ENCODE measurements around the gene SPATS2. TPM values are rescaled to one million over a fixed set of nuclear protein-coding genes. Genes with fewer than 3 reads are reported as not detected.

SPATS2 gene
- total and polyA plus RNA-seq, 10 of the 15 experiments (the other 5 are each of a cell fraction or from before 2014, with no cell fraction given) = 9.0 to 54.2 (median 27.5) TPM

GRCh38 chr12:49403971-49404450 lies 36.7 kb downstream of the SPATS2 start:
- POLR2A ChIA-PET = interaction anchor here (0.6 kb wide), 1 partner anchor 87 kb away, joined by 4 read pairs; no protein-coding TSS in a partner anchor
- ATAC-seq = no peak
- TF ChIP-seq MTA3 (IDR thresholded peaks at IDR 0.05; ENCODE audit: borderline replicate concordance, low read length) (no peak), NFIC (IDR thresholded peaks at IDR 0.05; ENCODE audit: low read depth, low read length) (no peak), IKZF1 (conservative IDR thresholded peaks at IDR 0.05) (no peak), RELB (IDR thresholded peaks at IDR 0.05; ENCODE audit: low read depth) (no peak), ESRRA (IDR thresholded peaks at IDR 0.05; ENCODE audit: low read length) (no peak), RBBP5 (conservative IDR thresholded peaks at IDR 0.05) (no peak), RAD21 (IDR thresholded peaks at IDR 0.05; ENCODE audit: insufficient read depth, low read depth, low read length) (no peak), MAX (IDR thresholded peaks at IDR 0.05; ENCODE audit: low read depth, low read length) (no peak), CBX3 (IDR thresholded peaks at IDR 0.05; ENCODE audit: borderline replicate concordance, low read depth) (no peak), ZBTB4 (CRISPR knock-in tag; IDR thresholded peaks at IDR 0.05) (no peak), ZZZ3 (IDR thresholded peaks at IDR 0.05; ENCODE audit: control insufficient read depth, insufficient read length, low read depth) (no peak), RAD51 (IDR thresholded peaks at IDR 0.05) (no peak), SRF (IDR thresholded peaks at IDR 0.05; ENCODE audit: low read depth in 2 of 2, low read length in 2 of 2) (no peak), GATAD2B (conservative IDR thresholded peaks at IDR 0.05; ENCODE audit: low read depth) (no peak), TARDBP (IDR thresholded peaks at IDR 0.05; ENCODE audit: borderline replicate concordance) (no peak), EED (IDR thresholded peaks at IDR 0.05; ENCODE audit: low read depth) (no peak), EP300 (IDR thresholded peaks at IDR 0.05; ENCODE audit: borderline replicate concordance in 1 of 2, control insufficient read depth in 1 of 2, low read depth in 2 of 2, low read length in 2 of 2) (no peak)

More at GRCh38 chr12:49403971-49404450, 36.7 kb downstream of the SPATS2 start:
- H3K27me3 ChIP-seq (replicated peaks in 1 of 2; ENCODE audit: control insufficient read depth in 2 of 2, insufficient read depth in 2 of 2, low read length in 1 of 2) = no peaks in the 10 kb centered on the region
- intact Hi-C loops (cut with micrococcal nuclease; ENCODE audit: unreplicated experiment) (no loop called here), in situ Hi-C loops (cut with MboI) (no loop called here)
- BruUV-seq (replicated peaks) = no TSS peak
- no peak overlapping the region for H3K4me3 ChIP-seq
- DNase-seq (ENCODE audit: low read depth, low spot score) (no peak), FAIRE-seq (no peak)
- no peak overlapping the region for H3K4me2 ChIP-seq (ENCODE audit: control insufficient read depth, insufficient read depth)
- CTCF ChIA-PET = interaction anchor here (0.9 to 1.1 kb wide), 3 partner anchors 27 to 62 kb away, joined by 3 to 4 read pairs (median 3); no protein-coding TSS in a partner anchor
- H3K4me1 ChIP-seq (ENCODE audit: control insufficient read depth, insufficient read depth, low read length) = no peaks in the 10 kb centered on the region
- H3K27ac ChIP-seq (ENCODE audit: control insufficient read depth, insufficient read depth) = no peak overlapping the region
- peaks cover 0 to 4% of the 10 kb centered on the region in 2 experiments; a peak in 3 of 4 replicates for H3K36me3 ChIP-seq (ENCODE audit: control insufficient read depth in 2 of 2, insufficient read depth in 2 of 2, low read length in 1 of 2)
- peaks cover 29% of the 10 kb centered on the region for H3K79me2 ChIP-seq (ENCODE audit: control insufficient read depth, insufficient read depth, low read length)
- RAD21 ChIA-PET (ENCODE audit: unreplicated experiment) = interaction anchor here (0.6 to 0.7 kb wide), 2 partner anchors 218 to 1956 kb away, joined by 3 to 4 read pairs; no protein-coding TSS in a partner anchor
- 83% methylated on average over 5 of the region's 5 CpGs for WGBS (ENCODE audit: insufficient coverage, insufficient replicate concordance, low lambda C conversion rate, missing lambda C conversion rate)
- H2AFZ ChIP-seq (ENCODE audit: control insufficient read depth, low read depth, low read length) = no peak overlapping the region
- no peak overlapping the region for H3K9ac ChIP-seq (ENCODE audit: control insufficient read depth, insufficient read depth, low read length)
- no peaks in the 10 kb centered on the region for H3K9me3 ChIP-seq (replicated peaks; ENCODE audit: control insufficient read depth, insufficient read depth, low read length)
- SMC1A ChIA-PET (ENCODE audit: uncharacterized antibody, unreplicated experiment) = interaction anchor here (1.0 kb wide), 2 partner anchors 38 to 67 kb away, joined by 4 to 6 read pairs; no protein-coding TSS in a partner anchor
- H4K20me1 ChIP-seq (ENCODE audit: control insufficient read depth, insufficient read depth) = 0 out of 2 replicates have a peak, but pooled peaks cover 3% of the 10 kb centered on the region
